ENCODE measurements around the gene NKX1-1. TPM values are rescaled to one million over a fixed set of nuclear protein-coding genes. Genes with fewer than 3 reads are reported as not detected.

NKX1-1 gene
- total RNA-seq, 1 donor from 2014 or later: not detected

GRCh38 chr4:1394554-1395388 is 11.5 kb downstream of the NKX1-1 start:
- intact Hi-C loops (cut with micrococcal nuclease): loop anchor here (10.0 kb wide), 1 partner anchor 810 kb away; no protein-coding TSS in a partner anchor

GRCh38 chr4:1393866-1394265 is 12.4 kb downstream of the NKX1-1 start:
- intact Hi-C loops (cut with micrococcal nuclease): loop anchor here (10.0 kb wide), 1 partner anchor 809 kb away; no protein-coding TSS in a partner anchor

GRCh38 chr4:1393363-1393762 is 12.9 kb downstream of the NKX1-1 start:
- intact Hi-C loops (cut with micrococcal nuclease): loop anchor here (10.0 kb wide), 1 partner anchor 809 kb away; no protein-coding TSS in a partner anchor

DNA sequence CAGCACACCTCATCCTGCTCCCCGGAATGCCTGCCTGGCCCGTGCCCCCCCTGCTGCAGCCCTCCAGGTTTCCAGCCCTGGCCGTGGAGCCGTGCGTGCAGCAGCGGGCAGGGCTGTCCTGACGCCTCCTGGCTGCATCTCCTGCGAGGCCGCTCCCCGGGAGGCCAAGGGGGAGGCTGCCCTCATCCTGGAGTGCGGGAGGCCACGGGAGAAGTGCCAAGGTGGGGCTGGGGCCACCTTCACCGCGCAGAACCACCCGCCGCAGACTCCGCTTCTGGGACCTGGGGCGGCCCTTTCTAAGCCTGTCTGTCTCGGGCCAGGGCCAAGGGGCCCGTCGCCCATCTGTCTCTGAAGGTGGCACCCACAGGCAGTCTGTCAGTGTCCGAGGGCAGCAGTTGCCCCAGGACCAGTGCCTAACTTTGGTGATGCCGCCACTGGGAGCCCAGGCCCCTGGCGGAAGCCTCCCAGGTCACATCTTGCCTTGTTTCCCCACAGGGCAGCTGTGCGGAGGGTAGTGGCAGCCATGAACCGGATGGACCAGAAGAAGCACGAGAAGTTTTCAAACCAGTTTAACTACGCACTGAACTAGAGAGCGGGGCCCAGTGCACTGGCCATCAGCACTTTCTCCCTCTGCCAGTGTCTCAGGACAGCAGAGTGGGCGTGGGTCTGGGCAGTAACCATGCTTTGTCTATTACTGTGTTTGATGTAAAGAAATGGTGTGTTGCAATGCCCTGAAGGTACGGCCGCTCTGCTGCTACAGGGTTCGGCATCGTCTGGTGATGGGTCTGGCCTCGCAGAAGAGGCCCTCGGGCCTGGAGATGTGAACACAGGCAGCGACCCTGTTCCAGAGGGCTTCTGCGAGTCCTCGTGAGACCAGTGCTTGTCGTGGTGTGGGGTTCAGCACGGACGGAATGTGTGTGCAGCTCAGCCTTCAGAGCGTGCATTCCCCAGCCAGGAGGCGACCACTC is 20.6 kb downstream of the NKX1-1 start:
- intact Hi-C loops (cut with micrococcal nuclease): no loop called here

- intact Hi-C loops (cut with micrococcal nuclease): no loop called here
These were observed 21.4 kb downstream of the NKX1-1 start for GRCh38 chr4:1384675-1385372.

GRCh38 chr4:1383728-1384591 is 22.3 kb downstream of the NKX1-1 start:
- intact Hi-C loops (cut with micrococcal nuclease): no loop called here

GRCh38 chr4:1382776-1383727 is 23.2 kb downstream of the NKX1-1 start:
- intact Hi-C loops (cut with micrococcal nuclease): no loop called here

- intact Hi-C loops (cut with micrococcal nuclease): no loop called here
These were observed 24.2 kb downstream of the NKX1-1 start for GRCh38 chr4:1381944-1382541.

GRCh38 chr4:1381181-1381621 is 25.0 kb downstream of the NKX1-1 start:
- intact Hi-C loops (cut with micrococcal nuclease): no loop called here

DNA sequence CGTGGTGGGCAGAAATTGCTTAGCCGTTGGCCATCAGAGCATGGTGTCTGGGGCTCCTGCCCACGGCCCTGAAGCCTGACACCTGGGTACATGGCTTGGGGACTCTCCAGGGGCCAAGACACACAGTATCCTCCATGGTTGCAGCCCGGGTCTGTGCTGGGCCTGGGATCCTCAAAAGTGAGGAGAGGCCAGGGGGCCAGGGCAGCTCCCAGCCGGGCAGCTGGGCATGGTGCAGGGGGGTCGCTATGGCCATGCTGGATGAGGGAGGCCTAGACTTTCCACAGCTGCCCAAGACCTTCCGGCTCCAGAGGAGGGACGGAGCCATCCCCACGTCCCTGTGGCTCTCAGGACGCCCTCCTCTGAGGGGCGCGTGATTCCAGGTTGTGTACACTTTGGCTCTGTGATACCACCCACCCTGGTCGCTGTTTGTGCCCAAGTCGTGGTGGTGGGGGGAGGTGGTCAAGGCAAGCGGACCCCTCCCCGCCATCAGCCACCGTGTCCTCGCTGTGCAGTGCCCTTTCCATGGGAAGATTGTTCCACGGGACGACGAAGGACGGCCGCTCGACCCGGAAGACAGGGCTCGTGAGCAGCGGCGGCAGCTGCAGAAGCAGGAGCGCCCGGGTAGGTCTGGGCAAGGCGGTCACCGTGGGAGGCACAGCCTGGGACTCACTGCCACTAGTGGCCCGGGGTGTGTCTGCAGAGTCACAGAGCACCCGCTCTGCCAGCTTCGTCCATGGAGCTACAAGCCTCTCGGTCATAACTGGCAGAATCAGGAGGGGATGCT is 25.7 kb downstream of the NKX1-1 start:
- intact Hi-C loops (cut with micrococcal nuclease): no loop called here

GRCh38 chr4:1379801-1380331 is 26.4 kb downstream of the NKX1-1 start:
- intact Hi-C loops (cut with micrococcal nuclease): no loop called here

DNA sequence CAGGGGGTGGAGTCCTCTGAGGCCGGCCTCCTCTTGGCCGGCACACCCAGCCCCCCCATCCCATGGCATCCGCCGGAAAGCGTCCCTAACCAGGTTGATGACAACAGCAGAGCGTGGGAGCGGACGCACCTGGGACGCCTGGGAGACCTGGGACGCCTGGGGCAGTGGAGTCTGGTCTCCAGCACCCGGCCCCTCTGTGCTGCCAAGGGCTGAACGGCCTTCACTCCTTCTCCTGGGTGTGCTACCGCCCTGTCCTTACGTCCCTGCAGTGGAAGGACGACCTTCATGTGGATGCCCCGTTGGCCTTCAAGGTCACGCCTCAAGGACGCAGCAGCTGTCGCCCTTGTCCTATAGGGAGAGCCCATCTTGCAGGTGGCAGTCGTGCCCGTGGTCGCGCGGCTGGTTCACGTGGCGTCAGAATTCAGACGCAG is 26.9 kb downstream of the NKX1-1 start:
- intact Hi-C loops (cut with micrococcal nuclease): no loop called here

- intact Hi-C loops (cut with micrococcal nuclease): no loop called here
These were observed 27.5 kb downstream of the NKX1-1 start for GRCh38 chr4:1378559-1379231.

- intact Hi-C loops (cut with micrococcal nuclease): no loop called here
These were observed 28.5 kb downstream of the NKX1-1 start for GRCh38 chr4:1377606-1378261.

DNA sequence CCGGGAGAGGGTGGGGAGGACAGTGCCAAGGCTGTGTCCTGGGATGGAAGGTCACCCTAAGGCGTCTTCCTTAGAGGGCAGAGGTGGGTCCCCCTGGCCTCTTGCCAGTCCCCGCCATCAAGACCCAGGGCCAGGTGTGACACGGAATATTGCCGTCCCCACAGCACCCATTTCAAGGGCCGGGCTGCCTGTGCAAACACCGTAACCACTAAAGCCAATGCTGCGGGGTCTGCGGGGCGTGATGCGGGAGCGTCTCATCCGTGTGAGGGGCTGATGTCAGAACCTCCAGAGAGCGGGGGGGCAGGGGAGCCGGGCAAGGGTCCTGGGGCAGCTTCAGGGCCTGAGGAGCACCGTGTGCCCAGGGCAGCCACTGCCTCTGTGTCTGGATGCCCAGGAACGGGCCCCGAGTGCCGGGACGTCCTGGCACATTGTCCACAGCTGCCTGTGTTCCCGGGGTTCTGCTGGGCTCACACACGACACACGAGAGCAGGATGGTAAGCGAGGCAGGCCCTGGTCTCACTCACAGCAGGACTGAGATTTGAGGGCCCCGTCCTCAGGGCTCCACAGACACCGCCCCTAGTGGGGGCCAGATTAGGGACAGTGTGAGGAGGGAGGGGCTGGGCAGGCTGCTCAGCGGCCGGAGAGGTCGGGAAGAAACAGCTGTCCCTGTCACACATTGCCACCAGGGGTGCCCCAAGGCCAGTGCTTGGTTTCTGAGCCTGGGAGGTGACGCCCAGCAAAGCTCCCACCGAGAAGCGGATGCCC is 29.2 kb downstream of the NKX1-1 start:
- intact Hi-C loops (cut with micrococcal nuclease): no loop called here

- intact Hi-C loops (cut with micrococcal nuclease): no loop called here
These were observed 29.8 kb downstream of the NKX1-1 start for GRCh38 chr4:1376391-1376840.
